Measurements from ENCODE around the gene PPP2R2C. TPM values are rescaled to one million over a fixed set of nuclear protein-coding genes. Genes with fewer than 3 reads are reported as not detected.

Gene PPP2R2C
- total RNA-seq, 1 experiment from 2014 or later: 8.1 TPM

GRCh38 chr4:6442555-6442954 is 29.9 kb downstream of the PPP2R2C start:
- no peak overlapping the region for H3T11ph ChIP-seq (ENCODE audit: low read length)
- no peak overlapping the region for H2BK120ac ChIP-seq (ENCODE audit: low read depth, low read length, poor library complexity, severe bottlenecking)
- H3K23ac ChIP-seq (ENCODE audit: insufficient read length, low read depth, low read length): no peak overlapping the region
- H2AFZ ChIP-seq (ENCODE audit: low read length): no peak overlapping the region
- Mint-ChIP-seq H3K4me1 (peaks cover 6 to 20% of the 10 kb centered on the region in 2 experiments), H3K27ac (no peak overlapping the region), H3K27me3 (ENCODE audit: low read depth) (peaks cover 9% of the 10 kb centered on the region), H3K9me3 (no peaks in the 10 kb centered on the region; a peak in 1 of 5 replicates), H3K36me3 (ENCODE audit: insufficient read depth in 1 of 3, low read depth in 3 of 3) (no peaks in the 10 kb centered on the region), H3K4me3 (no peak overlapping the region)
- H3K27ac ChIP-seq (ENCODE audit: insufficient read length, low read depth, low read length): no peak overlapping the region
- no peaks in the 10 kb centered on the region for H3K79me2 ChIP-seq (ENCODE audit: insufficient read depth, low read length)
- H4K5ac ChIP-seq (ENCODE audit: insufficient read length, low read depth, low read length): no peak overlapping the region
- H2BK15ac ChIP-seq (ENCODE audit: low read depth, low read length): no peak overlapping the region
- H3K4me1 ChIP-seq (ENCODE audit: insufficient read depth, low read length): no peaks in the 10 kb centered on the region
- H2BK12ac ChIP-seq (ENCODE audit: insufficient read length, low read depth, low read length): no peak overlapping the region
- H3K79me1 ChIP-seq (ENCODE audit: insufficient read depth, low read depth, low read length, poor library complexity, severe bottlenecking): no peaks in the 10 kb centered on the region
- no peak overlapping the region for H3K18ac ChIP-seq (ENCODE audit: insufficient read length, low read depth, low read length)
- no peak overlapping the region for H2BK5ac ChIP-seq (ENCODE audit: insufficient read length, low read length)
- no peak overlapping the region for H3K4ac ChIP-seq (ENCODE audit: low read depth, low read length)
- no peak overlapping the region for H4K8ac ChIP-seq (replicated peaks; ENCODE audit: insufficient read length, low read depth, low read length)
- no peaks in the 10 kb centered on the region for H3K27me3 ChIP-seq (ENCODE audit: insufficient read depth, low read length)
- no peak overlapping the region for H2BK20ac ChIP-seq (ENCODE audit: low read depth, low read length, poor library complexity, severe bottlenecking)
- no peak for DNase-seq
- H3K14ac ChIP-seq (ENCODE audit: insufficient read depth, low read length): no peak overlapping the region
- H4K91ac ChIP-seq (ENCODE audit: insufficient read length, low read depth, low read length): no peak overlapping the region
- H3K23me2 ChIP-seq (ENCODE audit: insufficient read length, low read depth, low read length, poor library complexity, severe bottlenecking): peaks cover 3% of the 10 kb centered on the region
- H2AK5ac ChIP-seq (ENCODE audit: insufficient read length, low read length): no peak overlapping the region
- no peak overlapping the region for H3K9ac ChIP-seq (ENCODE audit: extremely low read depth, insufficient read length, low read length)
- H3K4me2 ChIP-seq (ENCODE audit: insufficient read depth, insufficient read length, low read length): no peak overlapping the region
- H3K9me3 ChIP-seq (ENCODE audit: control insufficient read depth, low read depth, low read length): no peaks in the 10 kb centered on the region
- TF ChIP-seq, protein P1, sequence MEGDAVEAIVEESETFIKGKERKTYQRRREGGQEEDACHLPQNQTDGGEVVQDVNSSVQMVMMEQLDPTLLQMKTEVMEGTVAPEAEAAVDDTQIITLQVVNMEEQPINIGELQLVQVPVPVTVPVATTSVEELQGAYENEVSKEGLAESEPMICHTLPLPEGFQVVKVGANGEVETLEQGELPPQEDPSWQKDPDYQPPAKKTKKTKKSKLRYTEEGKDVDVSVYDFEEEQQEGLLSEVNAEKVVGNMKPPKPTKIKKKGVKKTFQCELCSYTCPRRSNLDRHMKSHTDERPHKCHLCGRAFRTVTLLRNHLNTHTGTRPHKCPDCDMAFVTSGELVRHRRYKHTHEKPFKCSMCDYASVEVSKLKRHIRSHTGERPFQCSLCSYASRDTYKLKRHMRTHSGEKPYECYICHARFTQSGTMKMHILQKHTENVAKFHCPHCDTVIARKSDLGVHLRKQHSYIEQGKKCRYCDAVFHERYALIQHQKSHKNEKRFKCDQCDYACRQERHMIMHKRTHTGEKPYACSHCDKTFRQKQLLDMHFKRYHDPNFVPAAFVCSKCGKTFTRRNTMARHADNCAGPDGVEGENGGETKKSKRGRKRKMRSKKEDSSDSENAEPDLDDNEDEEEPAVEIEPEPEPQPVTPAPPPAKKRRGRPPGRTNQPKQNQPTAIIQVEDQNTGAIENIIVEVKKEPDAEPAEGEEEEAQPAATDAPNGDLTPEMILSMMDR (conservative IDR thresholded peaks at IDR 0.05): no peak
- H3K56ac ChIP-seq (ENCODE audit: insufficient read length, low read depth, low read length): no peak overlapping the region
- no CpG with 5 or more reads among the region's 8 CpGs for WGBS (ENCODE audit: extremely low coverage, insufficient read length, low lambda C conversion rate)
- H4K20me1 ChIP-seq (ENCODE audit: control insufficient read depth, insufficient read depth, insufficient read length): no peaks in the 10 kb centered on the region

Measured in H9 (cell line).